Erythroblast (primary cell): ENCODE data around the gene GALNT9.

Experiments
- GATA1 ChIP-seq: IDR thresholded peaks from 2 replicates; pipeline ENCODE4 v1.6.1; 2011; ENCODE audit warnings: low read depth, mild to moderate bottlenecking, control low read depth, low read length, moderate library complexity
- POLR2A ChIP-seq: IDR thresholded peaks from 2 replicates; pipeline ENCODE4 v1.6.1; 2011; ENCODE audit warnings: mild to moderate bottlenecking, low read length

- TF ChIP-seq POLR2A (no peak), GATA1 (no peak)
Measured at GRCh38 chr12:132251310-132251709, 78.1 kb downstream of the GALNT9 start.
